GM04503 (cell line): ENCODE measurements around the gene LRRC37A2.
"Not testable (repeated sequence)": the region's sequence is repeated elsewhere in the genome, so short reads cannot be mapped to it uniquely, and the experiment has no call there.

ENCODE experiments used
- DNase-seq: peaks from one replicate; pipeline ENCODE4 v3.0.0-alpha.2; 2012; ENCODE audit warnings: low read depth

LRRC37A2 gene

GRCh38 chr17:46512168-46512567 is at the start of gene LRRC37A2:
LRRC37A2 (plus strand) TSS chr17:46512468; CDS start chr17:46512713, 245 bp downstream.
- not testable (repeated sequence) for DNase-seq

GRCh38 chr17:46467618-46468017 is 44.6 kb upstream of the LRRC37A2 start:
- not testable (repeated sequence) for DNase-seq

- not testable (repeated sequence) for DNase-seq
Measured at GRCh38 chr17:46474489-46474888, 37.8 kb upstream of the LRRC37A2 start.

GRCh38 chr17:46475583-46475982 is 36.7 kb upstream of the LRRC37A2 start:
- DNase-seq = not testable (repeated sequence)

- DNase-seq = not testable (repeated sequence)
Measured at GRCh38 chr17:46478823-46479222, 33.4 kb upstream of the LRRC37A2 start.

GRCh38 chr17:46481310-46481709 is 31.0 kb upstream of the LRRC37A2 start:
- not testable (repeated sequence) for DNase-seq

- DNase-seq = not testable (repeated sequence)
Measured at GRCh38 chr17:46492021-46492420, 20.2 kb upstream of the LRRC37A2 start.

- not testable (repeated sequence) for DNase-seq
Measured at GRCh38 chr17:46499437-46500139, 12.7 kb upstream of the LRRC37A2 start.

GRCh38 chr17:46505896-46506295 is 6.4 kb upstream of the LRRC37A2 start:
- not testable (repeated sequence) for DNase-seq

- not testable (repeated sequence) for DNase-seq
Measured at GRCh38 chr17:46534716-46535115, 22.4 kb downstream of the LRRC37A2 start.

- DNase-seq = not testable (repeated sequence)
Measured at GRCh38 chr17:46548607-46549006, 36.3 kb downstream of the LRRC37A2 start.

- DNase-seq = not testable (repeated sequence)
Measured at GRCh38 chr17:46559155-46559554, 46.9 kb downstream of the LRRC37A2 start.

- not testable (repeated sequence) for DNase-seq
Measured at GRCh38 chr17:46560048-46560447, 47.8 kb downstream of the LRRC37A2 start.

- DNase-seq = not testable (repeated sequence)
Measured at GRCh38 chr17:46566284-46566683, 54.0 kb downstream of the LRRC37A2 start.

GRCh38 chr17:46566980-46567379 is 54.7 kb downstream of the LRRC37A2 start:
- DNase-seq = not testable (repeated sequence)

GRCh38 chr17:46571796-46572195 is 59.5 kb downstream of the LRRC37A2 start:
- DNase-seq = not testable (repeated sequence)

- DNase-seq = not testable (repeated sequence)
Measured at GRCh38 chr17:46579083-46580075, 67.1 kb downstream of the LRRC37A2 start, which contains the start of gene ARL17A. ARL17A (minus strand) TSS chr17:46579691; CDS start chr17:46576322, 3,369 bp downstream.

- not testable (repeated sequence) for DNase-seq
Measured at GRCh38 chr17:46580082-46580481, 67.8 kb downstream of the LRRC37A2 start.

- DNase-seq = not testable (repeated sequence)
Measured at GRCh38 chr17:46585444-46585843, 73.2 kb downstream of the LRRC37A2 start.

GRCh38 chr17:46590157-46591146 is 78.2 kb downstream of the LRRC37A2 start, which contains the start of gene NSF:
NSF (plus strand) TSS chr17:46590669; CDS start chr17:46590776, 107 bp downstream.
- not testable (repeated sequence) for DNase-seq

GRCh38 chr17:46591332-46591731 is 79.1 kb downstream of the LRRC37A2 start:
- not testable (repeated sequence) for DNase-seq
